Muscle layer of duodenum (tissue), 2 donors: Measurements from ENCODE around the gene CTDP1.

Source experiments
- H3K27ac ChIP-seq: one replicate; pipeline ENCODE4 v1.7.0; 2013; ENCODE audit warnings: mild to moderate bottlenecking, low read length
- H3K27me3 ChIP-seq: one replicate; pipeline ENCODE4 v1.7.0; 2013; ENCODE audit warnings: low read depth, mild to moderate bottlenecking, control low read depth, low read length
- H3K36me3 ChIP-seq, 2 donors: one replicate each; pipeline ENCODE4 v1.7.0; 2013; ENCODE audit warnings: low read length in 2 of 2, control low read depth in 1 of 2, mild to moderate bottlenecking in 1 of 2; ENCODE audit not compliant: insufficient read depth in 2 of 2, control insufficient read depth in 1 of 2
- H3K4me1 ChIP-seq, 2 donors: one replicate each; pipeline ENCODE4 v1.7.0; 2013; ENCODE audit warnings: low read length in 2 of 2, mild to moderate bottlenecking in 2 of 2, control low read depth in 1 of 2, moderate library complexity in 1 of 2; ENCODE audit not compliant: insufficient read depth in 2 of 2, control insufficient read depth in 1 of 2
- H3K4me3 ChIP-seq, 2 donors: one replicate each; pipeline ENCODE4 v1.7.0; 2013; ENCODE audit warnings: low read length in 2 of 2, low read depth in 1 of 2, mild to moderate bottlenecking in 1 of 2
- H3K9me3 ChIP-seq, 2 donors: one replicate each; pipeline ENCODE4 v1.7.0; 2013; ENCODE audit warnings: low read length in 2 of 2, control low read depth in 1 of 2, mild to moderate bottlenecking in 1 of 2; ENCODE audit not compliant: control insufficient read depth in 1 of 2
- donor health status: healthy.

CTDP1 gene

DNA sequence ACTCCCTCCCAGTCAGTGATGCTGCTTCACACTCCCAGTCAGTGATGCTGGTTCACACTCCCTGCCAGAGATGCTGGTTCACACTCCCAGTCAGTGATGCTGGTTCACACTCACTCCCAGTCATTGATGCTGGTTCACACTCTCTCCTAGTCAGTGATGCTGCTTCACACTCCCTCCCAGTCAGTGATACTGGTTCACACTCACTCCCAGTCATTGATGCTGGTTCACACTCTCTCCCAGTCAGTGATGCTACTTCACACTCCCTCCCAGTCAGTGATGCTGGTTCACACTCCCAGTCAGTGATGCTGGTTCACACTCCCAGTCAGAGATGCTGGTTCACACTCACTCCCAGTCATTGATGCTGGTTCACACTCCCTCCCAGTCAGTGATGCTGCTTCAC is 83.8 kb downstream of the CTDP1 start:
- no peak overlapping the region for H3K27ac ChIP-seq
- no peaks in the 10 kb centered on the region for H3K4me1 ChIP-seq
- H3K27me3 ChIP-seq: no peaks in the 10 kb centered on the region
- no peaks in the 10 kb centered on the region for H3K36me3 ChIP-seq
- H3K9me3 ChIP-seq: peaks cover 0 to 8% of the 10 kb centered on the region in 2 donors
- H3K4me3 ChIP-seq: no peak overlapping the region

GRCh38 chr18:79764131-79764530 is 84.5 kb downstream of the CTDP1 start:
- H3K27ac ChIP-seq: no peak overlapping the region
- H3K4me1 ChIP-seq: no peaks in the 10 kb centered on the region
- no peaks in the 10 kb centered on the region for H3K36me3 ChIP-seq
- H3K4me3 ChIP-seq: no peak overlapping the region
- H3K27me3 ChIP-seq: no peaks in the 10 kb centered on the region
- peaks cover 0 to 9% of the 10 kb centered on the region in 2 donors for H3K9me3 ChIP-seq

DNA sequence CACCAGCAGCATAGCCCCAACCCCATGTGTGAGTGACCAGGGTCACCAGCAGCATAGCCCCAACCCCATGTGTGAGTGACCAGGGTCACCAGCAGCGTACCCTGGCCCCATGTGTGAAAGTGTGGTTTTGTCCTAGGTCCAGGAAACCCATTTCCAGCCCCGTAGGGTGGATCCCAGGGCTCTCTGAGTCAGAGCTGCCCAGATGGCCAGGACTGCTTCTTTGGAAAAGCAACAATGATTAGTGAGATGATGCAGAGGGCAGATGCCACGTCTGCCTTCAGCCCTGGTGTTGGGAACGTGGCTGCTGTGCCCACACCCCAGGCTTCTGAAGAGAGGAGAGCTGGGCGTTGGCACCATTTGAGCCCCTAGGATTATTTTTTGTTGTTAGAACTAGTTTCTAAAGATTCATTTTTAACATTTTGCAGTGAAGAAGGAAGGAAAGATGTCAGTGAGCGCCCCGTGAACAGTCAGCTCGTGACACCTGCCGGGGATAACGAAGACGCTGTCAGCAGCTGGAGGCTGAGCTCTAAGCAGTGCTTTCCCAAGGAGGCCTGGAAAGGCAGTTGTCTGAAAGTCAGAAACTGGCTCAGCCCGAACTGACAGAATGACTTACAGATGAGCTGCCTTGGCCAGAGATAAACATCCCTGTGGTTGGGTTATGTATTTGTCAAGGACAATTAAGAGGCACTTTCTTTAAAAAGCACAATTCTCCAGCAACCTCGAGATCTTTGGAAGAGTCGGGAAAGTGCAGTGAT is 86.1 kb downstream of the CTDP1 start:
- Histone ChIP-seq H3K27me3 (no peaks in the 10 kb centered on the region), H3K27ac (no peak overlapping the region), H3K9me3 (peaks cover 0 to 9% of the 10 kb centered on the region in 2 donors), H3K4me1 (no peaks in the 10 kb centered on the region), H3K4me3 (no peak overlapping the region), H3K36me3 (no peaks in the 10 kb centered on the region)

GRCh38 chr18:79766308-79766707 is 86.7 kb downstream of the CTDP1 start:
- Histone ChIP-seq H3K4me1 (no peaks in the 10 kb centered on the region), H3K36me3 (no peaks in the 10 kb centered on the region), H3K4me3 (no peak overlapping the region), H3K27me3 (no peaks in the 10 kb centered on the region), H3K9me3 (peaks cover 0 to 9% of the 10 kb centered on the region in 2 donors), H3K27ac (no peak overlapping the region)

DNA sequence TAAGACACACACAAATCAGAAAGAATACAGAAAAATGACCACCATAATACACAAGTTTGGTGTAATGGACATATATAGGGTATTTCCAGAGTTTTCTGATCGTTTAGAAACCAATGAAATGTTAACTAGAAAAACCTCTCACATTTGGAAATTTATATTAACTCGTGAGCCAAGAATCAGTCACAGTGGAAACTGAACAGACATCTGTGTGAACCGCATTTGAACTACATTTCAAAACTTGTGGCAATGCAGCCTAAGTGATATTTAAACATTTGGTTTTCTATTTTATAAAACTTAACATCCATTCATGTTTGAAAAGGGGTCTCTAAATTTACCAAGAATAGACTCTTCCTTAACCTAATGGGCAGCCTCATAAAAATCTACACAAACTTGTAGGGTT is 89.1 kb downstream of the CTDP1 start:
- H3K4me1 ChIP-seq: no peaks in the 10 kb centered on the region
- H3K4me3 ChIP-seq: no peak overlapping the region
- H3K27me3 ChIP-seq: no peaks in the 10 kb centered on the region
- H3K9me3 ChIP-seq: peaks cover 0 to 9% of the 10 kb centered on the region in 2 donors
- no peak overlapping the region for H3K27ac ChIP-seq
- no peaks in the 10 kb centered on the region for H3K36me3 ChIP-seq

GRCh38 chr18:79769698-79770500 is 90.3 kb downstream of the CTDP1 start:
- Histone ChIP-seq H3K27ac (no peak overlapping the region), H3K27me3 (no peaks in the 10 kb centered on the region), H3K4me3 (no peak overlapping the region), H3K9me3 (peaks cover 0 to 9% of the 10 kb centered on the region in 2 donors), H3K36me3 (no peaks in the 10 kb centered on the region), H3K4me1 (no peaks in the 10 kb centered on the region)

DNA sequence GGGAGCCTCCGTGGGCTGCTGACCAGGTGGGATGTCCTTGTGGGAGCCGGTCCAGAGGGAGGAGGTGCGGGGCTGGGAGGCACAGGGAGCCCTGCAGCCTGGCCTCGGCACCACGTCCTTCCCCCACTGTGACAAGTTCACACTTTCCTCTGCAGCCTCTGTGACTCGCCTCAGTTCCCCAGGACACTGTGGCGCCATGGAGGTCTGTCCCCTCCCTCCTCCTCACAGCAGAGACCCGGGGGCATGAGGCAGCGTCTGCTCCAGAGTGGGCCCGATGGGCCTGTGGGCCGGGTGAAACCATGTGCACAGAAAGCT is 90.9 kb downstream of the CTDP1 start:
- Histone ChIP-seq H3K27me3 (no peaks in the 10 kb centered on the region), H3K4me1 (no peaks in the 10 kb centered on the region), H3K36me3 (no peaks in the 10 kb centered on the region)

GRCh38 chr18:79770826-79771225 is 91.2 kb downstream of the CTDP1 start:
- no peak overlapping the region for H3K4me3 ChIP-seq
- no peaks in the 10 kb centered on the region for H3K27me3 ChIP-seq
- H3K27ac ChIP-seq: no peak overlapping the region
- H3K36me3 ChIP-seq: no peaks in the 10 kb centered on the region
- peaks cover 0 to 9% of the 10 kb centered on the region in 2 donors for H3K9me3 ChIP-seq
- H3K4me1 ChIP-seq: no peaks in the 10 kb centered on the region

More for the DNA sequence above, 90.9 kb downstream of the CTDP1 start:
- peaks cover 0 to 9% of the 10 kb centered on the region in 2 donors for H3K9me3 ChIP-seq
- no peak overlapping the region for H3K27ac ChIP-seq
- no peak overlapping the region for H3K4me3 ChIP-seq

DNA sequence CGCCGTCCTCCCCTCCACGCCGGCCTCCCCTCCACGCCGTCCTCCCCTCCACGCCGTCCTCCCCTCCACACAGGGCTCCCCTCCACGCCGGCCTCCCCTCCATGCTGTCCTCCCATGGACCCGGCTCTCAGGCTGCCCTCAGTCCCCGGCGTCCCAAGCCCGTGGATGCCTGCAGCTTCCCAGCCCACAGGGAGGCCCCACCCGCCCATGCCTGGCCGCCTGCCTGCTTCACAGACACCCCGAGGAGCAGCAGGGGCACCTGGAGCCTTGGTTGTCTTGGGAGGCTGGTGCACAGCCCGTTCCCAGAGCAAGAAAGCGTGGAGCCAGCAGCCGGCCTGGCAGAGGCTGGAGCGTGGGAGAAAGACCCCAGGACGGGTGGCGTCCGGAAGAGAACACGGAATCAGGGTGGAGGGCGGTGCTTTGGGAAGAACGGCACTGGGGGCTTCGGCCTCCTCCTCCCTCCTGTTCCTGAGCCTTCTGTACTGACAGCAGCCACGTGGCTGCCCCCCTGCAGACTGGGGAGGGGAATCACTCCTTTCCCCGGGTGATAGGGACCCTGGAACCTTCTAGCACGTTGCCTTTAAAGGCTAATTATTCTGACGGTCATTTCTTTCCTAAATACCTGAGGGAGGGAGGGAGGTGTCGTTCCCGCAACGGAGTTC is 92.0 kb downstream of the CTDP1 start:
- H3K27ac ChIP-seq: no peak overlapping the region
- H3K4me1 ChIP-seq: no peaks in the 10 kb centered on the region
- peaks cover 0 to 9% of the 10 kb centered on the region in 2 donors for H3K9me3 ChIP-seq
- no peak overlapping the region for H3K4me3 ChIP-seq
- H3K27me3 ChIP-seq: no peaks in the 10 kb centered on the region
- H3K36me3 ChIP-seq: no peaks in the 10 kb centered on the region

DNA sequence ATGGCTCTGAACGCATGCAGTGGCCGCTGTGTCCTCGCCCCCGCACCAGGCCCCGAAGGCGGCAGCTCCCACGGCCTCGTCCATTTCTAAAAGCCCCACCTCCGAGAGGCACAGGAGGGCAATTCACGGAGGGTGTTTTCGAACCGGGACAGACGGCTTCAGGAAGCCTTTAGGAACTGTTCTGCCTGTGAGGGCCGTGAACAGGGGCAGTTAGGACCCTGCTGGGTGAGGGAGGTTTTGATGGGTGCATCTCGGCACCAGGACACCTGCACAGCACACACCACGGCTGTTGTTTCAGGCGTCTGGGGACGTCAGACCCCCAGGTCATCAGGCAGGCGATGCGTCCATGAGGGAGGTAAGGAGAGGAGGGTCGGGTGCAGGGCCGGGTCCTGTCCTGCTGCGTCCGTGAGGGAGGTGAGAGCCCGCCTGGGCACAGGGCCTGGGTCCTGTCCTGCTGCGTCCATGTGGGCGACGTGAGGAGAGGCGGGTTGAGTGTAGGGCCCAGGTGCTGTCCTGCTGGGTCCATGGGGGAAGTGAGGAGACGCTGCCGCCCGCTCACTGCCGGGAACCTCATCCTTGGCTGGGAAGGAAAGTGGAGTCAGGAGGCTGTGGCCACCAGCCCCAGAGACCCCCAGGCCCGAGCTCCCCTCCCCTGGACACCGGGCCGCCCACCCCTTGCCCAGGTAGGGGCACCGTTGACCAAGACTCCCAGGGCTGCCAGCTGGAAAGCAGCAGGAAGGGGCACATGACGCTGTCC is 92.7 kb downstream of the CTDP1 start:
- H3K36me3 ChIP-seq: no peaks in the 10 kb centered on the region
- H3K4me1 ChIP-seq: no peaks in the 10 kb centered on the region
- H3K9me3 ChIP-seq: peaks cover 0 to 9% of the 10 kb centered on the region in 2 donors
- H3K27ac ChIP-seq: no peak overlapping the region
- H3K4me3 ChIP-seq: no peak overlapping the region
- H3K27me3 ChIP-seq: no peaks in the 10 kb centered on the region
